Breast epithelium (tissue), 4 donors: ENCODE measurements around the gene PRELID1. TPM values are rescaled to one million over a fixed set of nuclear protein-coding genes. Genes with fewer than 3 reads are reported as not detected.

Source experiments
- DNase-seq, 2 donors: peaks; one replicate each; pipeline ENCODE4 v3.0.0-alpha.2; 2019; ENCODE audit warnings: low spot score in 2 of 2
- H3K27ac ChIP-seq, 2 donors: fragments of 200-600 bp; sonication (generic) in 1 of 2; one replicate each; pipeline ENCODE4 v1.5.1; 2016 to 2019; ENCODE audit warnings: mild to moderate bottlenecking in 1 of 2
- H3K27me3 ChIP-seq, 2 donors: fragments of 200-600 bp; sonication (generic) in 1 of 2; one replicate each; pipeline versions ENCODE4 v1.5.1 to v1.6.0; 2017 to 2019; ENCODE audit warnings: control low read depth in 1 of 2, mild to moderate bottlenecking in 1 of 2
- H3K36me3 ChIP-seq: fragments of 200-600 bp; one replicate; pipeline ENCODE4 v1.5.1; 2019
- H3K4me1 ChIP-seq, 2 donors: fragments of 200-600 bp; sonication (generic); one replicate each; pipeline ENCODE4 v1.5.1; 2016 to 2019; ENCODE audit warnings: control low read depth in 1 of 2
- H3K4me3 ChIP-seq, 3 donors: fragments of 200-600 bp; sonication (generic); 1 replicate in 2 of 3; 2 replicates in 1 of 3; pipeline ENCODE4 v1.5.1; 2016 to 2019; ENCODE audit warnings: mild to moderate bottlenecking in 3 of 3, moderate library complexity in 2 of 3
- H3K9me3 ChIP-seq, 2 donors: fragments of 200-600 bp; sonication (generic) in 1 of 2; one replicate each; pipeline ENCODE4 v1.5.1; 2016 to 2019; ENCODE audit warnings: control low read depth in 1 of 2
- POLR2A ChIP-seq: fragments of 450-650 bp; IDR thresholded peaks from one replicate; pipeline ENCODE4 v1.6.1; 2016; ENCODE audit warnings: antibody characterized with exemption, mild to moderate bottlenecking, moderate library complexity
- POLR2AphosphoS5 ChIP-seq, 3 donors: sonication (generic); formaldehyde crosslinking; IDR thresholded peaks; one replicate each; pipeline ENCODE4 v1.6.1; 2017; ENCODE audit warnings: antibody characterized with exemption in 3 of 3
- intact Hi-C: fragments of 100-400 bp; cut with DNase I; formaldehyde crosslinking; loops from one replicate; pipeline ENCODE4 v1.15.1; 2023; ENCODE audit warnings: low total_unique reads
- total RNA-seq, 3 donors: library from RNA; depleted of rRNA; stranded (reverse); fragments of >200 nt; gene quantifications; one replicate each; pipeline ENCODE4 v1.1.0, GENCODE V29; 2016
- TF ChIP-seq, protein P1 (sequence below), 3 donors: fragments of 450-650 bp; IDR thresholded peaks; one replicate each; pipeline ENCODE4 v1.5.1; 2016 to 2017; ENCODE audit warnings: antibody characterized with exemption in 3 of 3, mild to moderate bottlenecking in 3 of 3, moderate library complexity in 3 of 3

Gene PRELID1
- total RNA-seq, 3 donors from 2014 or later, result 61.0 to 97.0 (median 68.8) TPM

DNA sequence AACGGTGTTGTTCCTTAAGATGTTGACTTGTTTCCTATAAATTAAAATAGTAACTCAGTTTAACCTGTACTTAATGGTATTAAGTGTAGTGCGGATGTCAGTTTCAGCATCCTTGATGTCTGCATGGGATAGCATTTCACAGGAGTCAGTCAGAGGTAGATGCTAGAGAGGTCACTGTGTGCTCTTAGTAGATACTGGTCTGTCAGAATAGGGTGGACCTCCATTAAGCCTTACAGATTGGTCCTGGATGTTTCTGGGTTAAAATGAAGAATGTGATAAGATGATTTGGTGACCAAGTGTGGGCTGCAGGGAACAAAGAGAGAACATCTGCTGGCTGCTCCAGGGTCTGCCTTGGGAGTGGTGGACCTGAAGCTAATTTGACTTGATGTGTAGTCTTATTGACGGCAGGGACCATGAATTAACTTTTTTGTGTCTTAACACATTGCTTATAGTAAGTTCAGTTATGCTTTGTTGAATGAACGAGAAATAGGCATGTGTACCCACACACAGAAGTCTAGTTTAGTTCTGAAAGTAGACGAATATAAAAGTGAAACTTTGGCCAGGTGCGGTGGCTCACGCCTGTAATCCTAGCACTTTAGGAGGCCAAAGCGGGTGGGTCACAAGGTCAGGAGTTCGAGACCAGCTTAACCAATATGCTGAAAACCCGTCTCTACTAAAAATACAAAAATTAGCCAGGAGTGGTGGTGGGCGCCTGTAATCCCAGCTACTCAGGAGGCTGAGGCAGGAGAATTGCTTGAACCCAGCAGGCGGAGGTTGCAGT lies 12.6 kb upstream of the PRELID1 start:
- DNase-seq, result no peak
- intact Hi-C loops, result loop anchor here (10.0 kb wide), 1 partner anchor 1874 kb away; no protein-coding TSS in a partner anchor
- Histone ChIP-seq H3K27me3 (no peaks in the 10 kb centered on the region), H3K36me3 (peaks cover 4% of the 10 kb centered on the region), H3K4me3 (no peak overlapping the region), H3K27ac (no peak overlapping the region), H3K4me1 (no peaks in the 10 kb centered on the region), H3K9me3 (no peaks in the 10 kb centered on the region)
- TF ChIP-seq POLR2AphosphoS5 (IDR thresholded peaks at IDR 0.05) (no peak), POLR2A (no peak)
- TF ChIP-seq, protein P1, sequence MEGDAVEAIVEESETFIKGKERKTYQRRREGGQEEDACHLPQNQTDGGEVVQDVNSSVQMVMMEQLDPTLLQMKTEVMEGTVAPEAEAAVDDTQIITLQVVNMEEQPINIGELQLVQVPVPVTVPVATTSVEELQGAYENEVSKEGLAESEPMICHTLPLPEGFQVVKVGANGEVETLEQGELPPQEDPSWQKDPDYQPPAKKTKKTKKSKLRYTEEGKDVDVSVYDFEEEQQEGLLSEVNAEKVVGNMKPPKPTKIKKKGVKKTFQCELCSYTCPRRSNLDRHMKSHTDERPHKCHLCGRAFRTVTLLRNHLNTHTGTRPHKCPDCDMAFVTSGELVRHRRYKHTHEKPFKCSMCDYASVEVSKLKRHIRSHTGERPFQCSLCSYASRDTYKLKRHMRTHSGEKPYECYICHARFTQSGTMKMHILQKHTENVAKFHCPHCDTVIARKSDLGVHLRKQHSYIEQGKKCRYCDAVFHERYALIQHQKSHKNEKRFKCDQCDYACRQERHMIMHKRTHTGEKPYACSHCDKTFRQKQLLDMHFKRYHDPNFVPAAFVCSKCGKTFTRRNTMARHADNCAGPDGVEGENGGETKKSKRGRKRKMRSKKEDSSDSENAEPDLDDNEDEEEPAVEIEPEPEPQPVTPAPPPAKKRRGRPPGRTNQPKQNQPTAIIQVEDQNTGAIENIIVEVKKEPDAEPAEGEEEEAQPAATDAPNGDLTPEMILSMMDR (IDR thresholded peaks at IDR 0.05), result no peak

DNA sequence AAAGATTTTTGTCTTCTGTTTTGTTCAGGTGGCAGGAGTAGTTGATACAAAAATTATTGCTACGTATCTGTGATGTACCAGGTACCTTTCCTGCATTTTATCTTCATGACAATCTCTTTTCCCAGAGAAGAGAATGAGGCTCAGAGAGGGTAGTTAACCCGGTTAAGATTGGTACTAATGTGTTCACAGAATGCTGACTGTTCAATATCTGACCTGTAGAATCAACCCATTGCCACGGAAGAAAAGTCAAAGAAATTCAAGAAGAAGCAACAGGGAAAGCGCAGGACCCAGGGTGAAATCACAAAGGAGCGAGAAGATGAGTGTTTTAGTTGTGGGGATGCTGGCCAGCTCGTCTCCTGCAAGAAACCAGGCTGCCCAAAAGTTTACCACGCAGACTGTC lies 11.9 kb upstream of the PRELID1 start:
- H3K36me3 ChIP-seq, result peaks cover 4% of the 10 kb centered on the region
- H3K27me3 ChIP-seq, result no peaks in the 10 kb centered on the region
- H3K4me3 ChIP-seq, result no peak overlapping the region
- H3K9me3 ChIP-seq, result no peaks in the 10 kb centered on the region
- no peaks in the 10 kb centered on the region for H3K4me1 ChIP-seq
- no peak for DNase-seq
- intact Hi-C loops, result loop anchor here (10.0 kb wide), 1 partner anchor 1873 kb away; no protein-coding TSS in a partner anchor
- TF ChIP-seq, protein P1 (IDR thresholded peaks at IDR 0.05), result no peak
- TF ChIP-seq POLR2AphosphoS5 (IDR thresholded peaks at IDR 0.05) (no peak), POLR2A (no peak)
- no peak overlapping the region for H3K27ac ChIP-seq

GRCh38 chr5:177293819-177294581 lies 9.6 kb upstream of the PRELID1 start:
- Histone ChIP-seq H3K4me3 (no peak overlapping the region), H3K27me3 (no peaks in the 10 kb centered on the region), H3K27ac (no peak overlapping the region), H3K36me3 (peaks cover 4% of the 10 kb centered on the region), H3K4me1 (no peaks in the 10 kb centered on the region), H3K9me3 (no peaks in the 10 kb centered on the region)
- intact Hi-C loops, result loop anchor here (10.0 kb wide), 1 partner anchor 1871 kb away; no protein-coding TSS in a partner anchor
- no peak for DNase-seq
- TF ChIP-seq, protein P1 (IDR thresholded peaks at IDR 0.05), result no peak
- no peak for TF ChIP-seq POLR2A
- TF ChIP-seq POLR2AphosphoS5 (IDR thresholded peaks at IDR 0.05), result no peak

DNA sequence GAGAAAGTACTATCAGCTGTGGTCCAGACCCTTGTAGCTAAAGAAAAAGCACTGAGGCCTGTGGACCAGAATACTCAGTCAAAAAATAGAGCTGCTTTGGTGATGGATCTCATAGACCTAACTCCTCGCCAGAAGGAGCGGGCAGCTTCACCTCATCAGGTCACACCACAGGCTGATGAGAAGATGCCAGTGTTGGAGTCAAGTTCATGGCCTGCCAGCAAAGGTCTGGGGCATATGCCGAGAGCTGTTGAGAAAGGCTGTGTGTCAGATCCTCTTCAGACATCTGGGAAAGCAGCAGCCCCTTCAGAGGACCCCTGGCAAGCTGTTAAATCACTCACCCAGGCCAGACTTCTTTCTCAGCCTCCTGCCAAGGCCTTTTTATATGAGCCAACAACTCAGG lies 9.0 kb upstream of the PRELID1 start:
- TF ChIP-seq POLR2A (no peak), POLR2AphosphoS5 (IDR thresholded peaks at IDR 0.05) (no peak)
- TF ChIP-seq, protein P1 (IDR thresholded peaks at IDR 0.05), result no peak

More for the DNA sequence above, 9.0 kb upstream of the PRELID1 start:
- no peaks in the 10 kb centered on the region for H3K4me1 ChIP-seq
- no peak for DNase-seq
- intact Hi-C loops, result loop anchor here (10.0 kb wide), 1 partner anchor 1870 kb away; no protein-coding TSS in a partner anchor
- H3K4me3 ChIP-seq, result no peak overlapping the region
- no peaks in the 10 kb centered on the region for H3K9me3 ChIP-seq
- peaks cover 4% of the 10 kb centered on the region for H3K36me3 ChIP-seq
- H3K27ac ChIP-seq, result no peak overlapping the region
- no peaks in the 10 kb centered on the region for H3K27me3 ChIP-seq
